Measurements from ENCODE around the gene CCDC136. TPM values are rescaled to one million over a fixed set of nuclear protein-coding genes. Genes with fewer than 3 reads are reported as not detected.

The CCDC136 gene
- total RNA-seq, 2 donors from 2014 or later = 46.0 to 51.2 TPM

GRCh38 chr7:128801003-128801402 lies 9.2 kb downstream of the CCDC136 start:
- H3K9me3 Mint-ChIP-seq = no peaks in the 10 kb centered on the region
- TF ChIP-seq, protein P1, sequence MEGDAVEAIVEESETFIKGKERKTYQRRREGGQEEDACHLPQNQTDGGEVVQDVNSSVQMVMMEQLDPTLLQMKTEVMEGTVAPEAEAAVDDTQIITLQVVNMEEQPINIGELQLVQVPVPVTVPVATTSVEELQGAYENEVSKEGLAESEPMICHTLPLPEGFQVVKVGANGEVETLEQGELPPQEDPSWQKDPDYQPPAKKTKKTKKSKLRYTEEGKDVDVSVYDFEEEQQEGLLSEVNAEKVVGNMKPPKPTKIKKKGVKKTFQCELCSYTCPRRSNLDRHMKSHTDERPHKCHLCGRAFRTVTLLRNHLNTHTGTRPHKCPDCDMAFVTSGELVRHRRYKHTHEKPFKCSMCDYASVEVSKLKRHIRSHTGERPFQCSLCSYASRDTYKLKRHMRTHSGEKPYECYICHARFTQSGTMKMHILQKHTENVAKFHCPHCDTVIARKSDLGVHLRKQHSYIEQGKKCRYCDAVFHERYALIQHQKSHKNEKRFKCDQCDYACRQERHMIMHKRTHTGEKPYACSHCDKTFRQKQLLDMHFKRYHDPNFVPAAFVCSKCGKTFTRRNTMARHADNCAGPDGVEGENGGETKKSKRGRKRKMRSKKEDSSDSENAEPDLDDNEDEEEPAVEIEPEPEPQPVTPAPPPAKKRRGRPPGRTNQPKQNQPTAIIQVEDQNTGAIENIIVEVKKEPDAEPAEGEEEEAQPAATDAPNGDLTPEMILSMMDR (conservative IDR thresholded peaks at IDR 0.05) = no peak
- no peak overlapping the region for H3K27ac Mint-ChIP-seq
- no peak for DNase-seq
- no peaks in the 10 kb centered on the region for H3K27me3 Mint-ChIP-seq (ENCODE audit: insufficient read depth)
- no peaks in the 10 kb centered on the region for H3K9me3 ChIP-seq (ENCODE audit: control insufficient read depth, low read length)
- WGBS, 2 experiments (ENCODE audit: insufficient coverage in 1 of 2, insufficient read length in 1 of 2) = 95 to 96% methylated on average over 9 of the region's 9 CpGs
- H3K4me1 Mint-ChIP-seq = peaks cover 2% of the 10 kb centered on the region
- no peak overlapping the region for H3K4me3 ChIP-seq (ENCODE audit: low read length)
- no peak overlapping the region for H3K9ac ChIP-seq (ENCODE audit: extremely low read depth, low read length, poor library complexity, severe bottlenecking)
- no peaks in the 10 kb centered on the region for H3K36me3 ChIP-seq (ENCODE audit: control insufficient read depth, insufficient read depth, low read length)
- no peak overlapping the region for H3K27ac ChIP-seq (ENCODE audit: low read depth, low read length)
- no peaks in the 10 kb centered on the region for H3K27me3 ChIP-seq (ENCODE audit: control insufficient read depth, insufficient read depth, low read length, poor library complexity, severe bottlenecking)
- peaks cover 42% of the 10 kb centered on the region for H3K36me3 Mint-ChIP-seq (ENCODE audit: low read depth)
- H3K4me1 ChIP-seq (ENCODE audit: control insufficient read depth, insufficient read depth, low read length) = no peaks in the 10 kb centered on the region
- no peak overlapping the region for H3K4me3 Mint-ChIP-seq

GRCh38 chr7:128801667-128802418 lies 10.1 kb downstream of the CCDC136 start:
- Mint-ChIP-seq H3K4me3 (no peak overlapping the region), H3K36me3 (ENCODE audit: low read depth) (peaks cover 46% of the 10 kb centered on the region), H3K4me1 (peaks cover 2% of the 10 kb centered on the region)

DNA sequence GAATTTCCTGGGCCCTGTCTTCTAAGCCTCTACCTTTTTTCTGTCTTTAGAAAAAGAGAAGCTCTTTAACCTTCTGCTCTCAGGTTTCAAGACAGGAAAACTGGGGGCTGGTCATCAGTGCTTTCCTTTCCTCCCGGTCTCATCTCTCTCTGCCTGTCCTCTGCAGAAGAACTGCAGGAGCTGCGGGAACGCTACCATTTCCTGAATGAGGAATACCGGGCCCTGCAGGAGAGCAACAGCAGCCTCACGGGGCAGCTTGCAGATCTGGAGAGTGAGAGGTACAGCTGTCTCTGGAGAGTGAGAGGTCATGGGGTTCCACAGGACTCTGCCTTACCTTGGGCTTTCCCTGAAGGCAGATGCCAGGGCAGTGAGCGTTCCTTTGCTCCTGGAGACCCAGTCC lies 12.7 kb downstream of the CCDC136 start:
- no peaks in the 10 kb centered on the region for H3K4me1 ChIP-seq (ENCODE audit: control insufficient read depth, insufficient read depth, low read length)
- Mint-ChIP-seq H3K36me3 (ENCODE audit: low read depth) (peaks cover 39% of the 10 kb centered on the region), H3K4me3 (no peak overlapping the region), H3K27ac (no peak overlapping the region), H3K4me1 (no peaks in the 10 kb centered on the region), H3K27me3 (ENCODE audit: insufficient read depth) (no peaks in the 10 kb centered on the region), H3K9me3 (no peaks in the 10 kb centered on the region)
- TF ChIP-seq, protein P1 (conservative IDR thresholded peaks at IDR 0.05) = no peak
- H3K27ac ChIP-seq (ENCODE audit: low read depth, low read length) = no peak overlapping the region
- H3K9me3 ChIP-seq (ENCODE audit: control insufficient read depth, low read length) = no peaks in the 10 kb centered on the region
- WGBS, 2 experiments (ENCODE audit: insufficient coverage in 1 of 2, insufficient read length in 1 of 2) = 71 to 76% methylated on average over 4 to 6 of the region's 6 CpGs
- no peak overlapping the region for H3K4me3 ChIP-seq (ENCODE audit: low read length)
- H3K9ac ChIP-seq (ENCODE audit: extremely low read depth, low read length, poor library complexity, severe bottlenecking) = no peak overlapping the region
- DNase-seq = peak; percentile 65
- H3K27me3 ChIP-seq (ENCODE audit: control insufficient read depth, insufficient read depth, low read length, poor library complexity, severe bottlenecking) = no peaks in the 10 kb centered on the region
- H3K36me3 ChIP-seq (ENCODE audit: control insufficient read depth, insufficient read depth, low read length) = peaks cover 13% of the 10 kb centered on the region

More at GRCh38 chr7:128801667-128802418, 10.1 kb downstream of the CCDC136 start:
- WGBS, 2 experiments (ENCODE audit: insufficient coverage in 1 of 2, insufficient read length in 1 of 2) = 88 to 100% methylated on average over 1 to 2 of the region's 2 CpGs
- no peaks in the 10 kb centered on the region for H3K4me1 ChIP-seq (ENCODE audit: control insufficient read depth, insufficient read depth, low read length)
- Mint-ChIP-seq H3K27me3 (ENCODE audit: insufficient read depth) (no peaks in the 10 kb centered on the region), H3K9me3 (no peaks in the 10 kb centered on the region), H3K27ac (no peak overlapping the region)
- TF ChIP-seq, protein P1 (conservative IDR thresholded peaks at IDR 0.05) = no peak
- H3K36me3 ChIP-seq (ENCODE audit: control insufficient read depth, insufficient read depth, low read length) = peaks cover 4% of the 10 kb centered on the region
- H3K27ac ChIP-seq (ENCODE audit: low read depth, low read length) = no peak overlapping the region
- no peaks in the 10 kb centered on the region for H3K27me3 ChIP-seq (ENCODE audit: control insufficient read depth, insufficient read depth, low read length, poor library complexity, severe bottlenecking)
- no peaks in the 10 kb centered on the region for H3K9me3 ChIP-seq (ENCODE audit: control insufficient read depth, low read length)
- no peak overlapping the region for H3K4me3 ChIP-seq (ENCODE audit: low read length)
- H3K9ac ChIP-seq (ENCODE audit: extremely low read depth, low read length, poor library complexity, severe bottlenecking) = no peak overlapping the region
- DNase-seq = peak; percentile 18

Data from endodermal cell (in vitro differentiated cells).